Superior temporal gyrus (tissue), 1 donor: ENCODE measurements around the gene MVD.

Experiments
- DNase-seq: peaks from one replicate; pipeline ENCODE4 v3.0.0-alpha.2; 2016; ENCODE audit errors: extremely low spot score

Gene MVD

GRCh38 chr16:88655733-88656281, 7.1 kb downstream of the MVD start:
- no peak for DNase-seq

DNA sequence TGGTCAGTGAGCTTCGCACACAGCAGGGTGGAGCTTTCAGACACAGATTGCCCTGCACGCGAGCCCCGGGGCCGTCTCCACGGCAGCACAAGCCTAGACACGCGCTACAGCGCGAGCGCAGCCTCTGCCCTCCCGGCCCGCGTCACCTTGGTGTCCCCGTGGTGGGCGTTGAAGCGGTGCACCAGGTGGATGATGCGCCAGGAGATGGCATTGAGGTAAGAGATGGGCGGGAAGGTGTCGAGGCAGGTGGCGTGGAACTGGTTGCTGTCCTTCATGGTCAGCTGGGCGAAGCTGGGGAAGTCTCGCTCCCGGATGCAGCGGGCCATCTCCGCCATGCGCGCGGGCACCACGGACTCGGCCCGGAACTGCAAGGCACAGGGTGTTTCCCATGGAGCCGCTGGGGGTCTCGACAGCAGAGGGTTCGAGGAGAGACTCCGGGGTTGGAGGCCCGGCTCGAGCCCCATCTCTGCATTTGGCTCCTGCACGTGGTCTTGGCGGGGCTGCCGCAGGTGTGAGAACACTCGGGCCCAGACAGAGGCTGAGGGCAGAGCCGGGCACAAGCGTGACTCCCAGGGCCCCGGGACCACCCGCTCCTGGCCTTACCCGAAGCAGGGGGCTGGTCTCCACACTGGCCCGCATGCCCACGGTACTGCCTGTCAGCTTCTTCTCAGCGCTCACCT, 7.7 kb downstream of the MVD start:
- no peak for DNase-seq

- DNase-seq = no peak
These were observed 8.4 kb downstream of the MVD start for GRCh38 chr16:88654363-88655052.

GRCh38 chr16:88653596-88654362, 9.1 kb downstream of the MVD start:
- no peak for DNase-seq

GRCh38 chr16:88653101-88653500, 9.8 kb downstream of the MVD start:
- no peak for DNase-seq

DNA sequence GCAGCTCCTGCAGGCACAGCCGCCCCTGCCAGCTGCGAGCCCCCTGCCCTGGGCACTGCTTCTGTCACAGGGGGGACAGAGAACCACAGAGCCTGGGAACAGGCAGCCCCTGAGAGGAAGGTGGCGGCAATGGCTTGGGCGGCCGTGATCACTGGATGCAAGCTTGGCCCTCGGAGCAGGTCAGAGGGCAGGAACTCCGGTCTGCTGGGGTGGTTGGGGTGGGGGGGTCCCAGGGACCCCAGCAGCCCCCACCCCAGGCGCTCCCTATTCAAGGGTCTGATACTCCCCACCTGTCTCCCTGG, 10.2 kb downstream of the MVD start:
- no peak for DNase-seq

DNA sequence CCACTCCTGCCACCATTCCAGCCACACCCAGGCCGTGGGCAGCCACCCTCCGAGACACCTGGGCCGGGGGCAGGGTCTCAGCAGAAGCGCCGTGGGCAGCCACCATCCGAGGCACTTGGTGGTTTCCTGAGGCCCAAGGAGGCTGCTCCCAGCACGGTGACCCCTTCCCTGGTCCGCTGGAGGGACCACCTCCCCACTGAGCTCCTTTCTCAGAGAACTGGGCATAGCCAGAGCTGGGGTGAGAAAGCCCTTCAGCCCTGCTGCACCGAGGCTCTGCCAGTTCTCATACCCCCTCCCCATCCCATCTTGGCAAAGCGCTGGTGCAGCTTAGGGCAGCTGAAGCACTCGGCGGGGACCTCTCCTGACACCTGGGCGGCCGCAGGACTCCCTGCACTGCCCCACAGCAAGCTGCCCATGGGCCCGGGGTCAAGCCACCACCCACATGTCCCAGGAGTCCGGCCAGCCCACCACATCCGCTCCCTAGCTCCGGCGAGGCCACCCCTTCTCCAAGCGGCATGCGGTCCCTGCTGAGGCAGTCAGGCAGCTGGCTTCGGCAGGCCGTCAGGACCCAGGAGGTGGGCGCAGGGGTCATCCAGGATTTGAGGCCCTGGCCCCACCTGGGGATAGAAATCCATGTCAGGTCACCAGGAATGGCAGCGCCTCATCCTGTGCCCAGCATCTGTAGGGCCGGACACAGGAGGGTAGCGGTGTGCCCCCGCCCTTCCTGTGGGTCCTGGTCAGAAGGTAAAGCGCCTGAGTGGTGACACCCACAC, 10.7 kb downstream of the MVD start:
- no peak for DNase-seq

DNA sequence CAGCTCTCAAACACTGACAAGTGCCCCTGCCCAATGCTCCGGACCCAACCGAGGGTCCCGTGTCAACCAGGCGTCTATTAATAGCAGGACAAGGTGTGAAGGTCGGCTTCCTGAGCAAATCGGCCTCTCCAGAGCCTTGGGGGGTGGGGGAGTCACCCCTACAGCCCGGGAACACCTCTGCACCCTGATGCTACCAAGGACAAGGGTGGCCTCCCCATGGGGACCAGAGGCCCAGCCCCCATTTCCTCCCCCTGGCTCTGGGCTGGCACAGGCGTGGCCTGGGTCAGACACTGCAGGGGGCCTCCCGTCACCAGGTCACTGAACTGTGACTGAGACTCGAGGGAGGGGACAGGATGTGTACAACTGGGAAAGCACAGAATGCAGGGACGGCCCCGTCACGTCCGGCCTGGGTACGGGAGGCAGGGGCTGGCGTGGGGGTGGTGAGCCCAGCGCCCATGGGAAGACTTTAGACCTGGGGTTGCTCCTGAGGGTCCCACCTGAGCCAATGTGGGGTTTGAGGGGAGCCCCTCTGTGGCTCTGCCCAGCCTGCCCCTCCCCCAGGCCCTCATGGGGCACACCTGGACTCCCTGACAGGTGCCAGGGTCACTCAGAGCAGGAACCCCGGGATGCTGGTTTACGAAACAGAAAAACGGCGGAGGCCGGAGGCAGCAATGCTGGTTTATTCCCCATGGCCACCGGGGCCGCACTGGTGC, 11.5 kb downstream of the MVD start:
- DNase-seq = no peak

DNA sequence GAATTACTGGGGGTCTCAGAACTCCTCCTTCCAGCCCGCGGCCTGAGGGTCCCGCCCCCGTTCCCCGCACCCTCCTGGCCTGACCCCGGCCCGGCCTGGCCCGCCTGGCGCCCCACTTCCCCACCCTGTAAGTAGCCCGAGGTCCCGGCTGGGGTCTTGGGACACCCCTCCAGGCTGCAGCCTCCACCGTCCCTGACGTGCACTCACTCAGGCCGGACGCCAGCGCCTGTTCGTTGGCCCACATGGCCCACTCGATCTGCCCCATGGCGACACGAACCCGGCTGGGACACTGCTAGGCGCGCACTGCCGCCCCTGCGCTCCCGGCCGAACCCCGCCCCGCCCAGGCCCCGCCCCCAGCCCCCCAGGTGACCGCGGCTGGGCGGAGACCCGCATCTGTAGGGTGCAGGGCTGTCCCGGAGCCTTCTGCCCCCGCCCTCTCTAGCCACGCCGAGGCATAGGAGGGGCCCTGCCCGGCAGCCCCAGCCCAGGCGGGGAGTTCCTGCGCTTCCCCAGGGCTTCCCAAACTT, 12.1 kb downstream of the MVD start, which contains the start of gene CYBA:
TSS of gene CYBA (minus strand) at position 305 of the 527 bp plus-strand sequence. CDS start at position 265, 40 bp downstream.
- no peak for DNase-seq

DNA sequence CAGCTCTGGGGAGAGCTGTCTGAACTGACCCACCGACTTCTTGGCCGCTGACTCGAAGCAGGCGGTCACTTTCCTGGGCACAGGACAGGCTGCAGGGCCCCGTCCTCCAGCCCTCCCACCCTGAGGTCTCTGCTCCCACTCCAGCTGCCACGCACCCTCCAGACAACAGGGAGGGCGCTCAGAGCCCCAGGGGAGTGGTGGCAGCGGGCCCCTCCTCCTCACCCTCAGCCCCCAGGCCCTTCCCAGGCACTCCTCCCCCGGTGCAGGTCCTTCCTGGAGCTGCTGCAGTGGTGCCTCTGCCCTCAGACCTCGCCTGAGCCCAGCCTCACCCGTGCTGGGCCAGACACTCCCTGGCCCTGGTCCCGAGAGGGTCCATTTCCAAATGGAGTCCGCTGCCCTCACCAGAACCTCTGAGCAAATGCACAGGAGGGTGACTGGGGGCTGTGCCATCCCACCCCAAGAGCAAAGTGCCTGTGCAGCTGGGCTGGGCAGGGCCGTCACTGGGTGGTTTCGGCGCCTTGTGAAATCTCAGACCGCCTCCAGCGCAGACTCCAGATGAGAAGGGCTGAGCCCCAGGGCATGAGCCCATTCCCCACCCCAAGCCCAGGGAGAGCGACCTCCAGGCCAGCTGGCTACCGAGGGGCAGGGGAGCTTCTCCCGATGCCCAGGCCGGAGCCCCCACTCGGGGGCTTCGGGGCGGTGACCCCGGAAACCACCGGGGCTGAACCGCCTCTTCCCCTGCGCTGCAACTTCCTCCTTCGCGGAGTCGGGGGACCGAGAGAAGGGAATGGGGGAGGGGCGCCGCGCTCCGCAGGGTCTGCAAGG, 12.8 kb downstream of the MVD start:
- DNase-seq = no peak

GRCh38 chr16:88649195-88649923, 13.5 kb downstream of the MVD start:
- DNase-seq = no peak

GRCh38 chr16:88647178-88648070, 15.5 kb downstream of the MVD start:
- no peak for DNase-seq

DNA sequence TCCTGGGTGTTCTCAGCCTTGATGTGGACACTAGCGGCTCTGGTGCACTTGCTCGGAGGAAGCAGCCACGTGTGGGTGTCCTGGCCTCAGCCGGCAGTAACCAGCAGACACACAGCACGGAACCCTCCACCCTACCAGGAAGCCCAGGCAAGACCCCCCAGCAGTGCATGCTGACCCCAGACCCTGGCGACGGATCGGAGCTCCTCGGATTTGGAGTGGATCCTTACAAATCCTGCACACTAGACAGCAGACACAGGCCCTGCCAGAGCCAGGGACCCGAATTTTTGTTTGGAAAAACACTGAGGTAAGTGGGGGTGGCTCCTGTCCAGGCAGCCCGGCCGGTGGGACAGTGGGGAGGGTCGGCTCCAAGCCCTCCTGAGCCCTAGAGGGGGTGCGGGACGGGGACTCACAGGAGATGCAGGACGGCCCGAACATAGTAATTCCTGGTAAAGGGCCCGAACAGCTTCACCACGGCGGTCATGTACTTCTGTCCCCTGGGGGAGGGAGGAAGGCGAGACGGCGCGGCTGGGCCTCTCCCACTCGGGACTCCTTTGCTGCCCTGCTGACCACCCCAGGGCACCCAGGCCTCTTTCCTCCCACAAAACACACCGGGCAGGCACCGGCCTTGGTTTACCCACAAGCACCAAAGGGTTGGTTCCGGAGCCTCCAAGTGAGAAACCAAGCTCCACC, 16.4 kb downstream of the MVD start:
- no peak for DNase-seq

DNA sequence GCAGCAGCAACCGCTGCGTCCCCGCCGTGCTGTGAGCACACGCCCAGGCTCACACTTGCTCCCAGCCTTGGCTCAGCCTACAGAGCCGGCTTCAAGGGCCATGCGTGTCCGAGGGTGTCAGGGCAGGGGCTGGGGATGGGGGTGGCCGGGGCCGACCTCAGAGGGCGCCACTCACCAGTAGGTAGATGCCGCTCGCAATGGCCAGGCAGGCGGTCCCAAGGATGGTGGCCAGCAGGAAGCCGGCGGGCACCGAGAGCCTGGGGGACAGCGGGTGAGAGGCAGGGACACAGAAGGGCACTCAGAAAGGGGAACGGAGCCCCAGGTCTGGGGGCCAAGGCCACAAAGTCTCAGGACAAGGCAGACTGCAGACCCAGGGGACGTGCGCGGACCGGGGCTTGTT, 16.9 kb downstream of the MVD start:
- DNase-seq = no peak

GRCh38 chr16:88645455-88645854, 17.4 kb downstream of the MVD start:
- no peak for DNase-seq

DNA sequence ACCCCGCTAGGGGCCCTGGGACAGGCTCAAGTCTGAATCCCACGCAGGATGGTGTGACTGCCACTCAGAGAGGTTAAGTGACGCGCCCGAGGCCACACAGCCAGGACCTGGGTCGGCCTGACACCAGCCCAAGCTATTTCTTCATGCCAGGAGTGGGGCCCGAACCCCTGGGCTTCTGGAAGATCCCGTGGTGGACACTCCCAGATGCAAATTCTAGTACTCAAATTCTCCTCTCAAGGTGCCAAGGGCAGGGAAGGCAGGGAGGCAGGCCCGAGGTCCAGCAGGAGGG, 19.3 kb downstream of the MVD start:
- no peak for DNase-seq

GRCh38 chr16:88642881-88643643, 19.8 kb downstream of the MVD start:
- DNase-seq = no peak
